ENCODE measurements around the gene SUSD3.

- TF ChIP-seq POLR2A (IDR thresholded peaks at IDR 0.05; ENCODE audit: low read depth) (no peak), EP300 (IDR thresholded peaks at IDR 0.05) (no peak), CTCF (IDR thresholded peaks at IDR 0.05) (no peak), POLR2AphosphoS5 (IDR thresholded peaks at IDR 0.05) (no peak)
Measured at GRCh38 chr9:93121316-93122241, 63.1 kb downstream of the SUSD3 start.
